Measurements from ENCODE around the gene RASAL1.

RASAL1 gene

DNA sequence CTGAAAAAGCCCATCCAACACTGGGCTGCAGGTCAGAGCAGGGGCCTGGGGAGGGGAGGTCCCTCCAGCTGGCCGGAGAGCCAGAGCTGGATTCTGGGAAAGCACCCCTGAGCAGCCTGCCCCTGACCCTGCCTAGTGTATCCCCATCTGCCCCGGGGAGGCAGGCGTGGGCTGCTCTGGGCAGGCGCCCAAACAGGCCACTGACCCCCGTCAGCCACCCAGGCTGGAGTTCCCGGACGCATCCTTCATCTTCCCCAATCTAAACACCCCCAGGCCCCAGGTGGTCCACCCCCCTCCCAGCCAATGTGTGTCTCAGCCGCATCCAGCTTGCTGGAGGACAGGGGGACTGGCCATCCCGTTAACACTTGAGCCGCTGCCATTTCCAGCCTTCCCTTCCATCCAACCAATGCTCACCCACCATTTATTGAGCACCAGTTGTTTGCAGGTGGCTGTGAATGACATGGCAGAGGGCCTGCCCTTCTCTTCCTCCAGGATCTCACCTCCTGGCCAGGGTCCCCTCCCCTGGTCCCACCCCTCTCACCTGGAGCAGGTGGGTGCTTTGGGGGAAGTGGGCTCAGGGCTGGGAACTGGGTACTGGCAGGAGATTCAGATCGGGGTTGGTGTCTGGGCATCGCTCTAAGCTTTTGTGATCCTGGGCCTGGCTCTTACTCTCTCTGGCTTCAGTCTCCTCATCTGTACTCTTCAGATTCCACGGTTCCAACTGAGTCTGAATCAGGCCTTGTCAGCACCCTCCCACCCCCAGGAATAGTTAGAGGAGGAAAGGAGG, 79.8 kb downstream of the RASAL1 start:
- DNase-seq = no peak

DNA sequence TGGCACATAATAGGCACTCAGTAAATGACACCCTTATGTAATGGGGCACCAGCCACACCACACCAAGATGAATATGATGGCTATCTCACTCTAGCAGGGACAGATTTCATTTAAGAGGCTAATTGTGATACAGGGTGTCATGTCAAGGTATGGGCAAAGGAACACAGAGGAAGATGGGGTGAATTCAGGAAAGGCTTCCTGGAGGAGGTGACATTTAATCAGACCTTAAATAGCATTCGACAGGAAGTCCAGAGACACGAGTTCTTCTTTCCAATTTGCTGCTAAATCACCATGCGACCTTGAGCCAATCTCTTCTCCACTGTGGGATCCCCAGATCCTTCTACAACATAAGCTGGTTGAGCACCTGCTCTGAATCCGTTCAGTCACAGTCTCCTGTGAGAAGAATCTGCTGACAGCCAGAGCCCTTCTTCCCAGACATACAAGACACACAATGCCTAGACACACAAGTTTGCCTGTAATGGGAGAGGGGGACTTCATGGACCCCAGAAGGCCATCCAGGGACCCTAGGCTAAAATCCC, 80.5 kb downstream of the RASAL1 start:
- DNase-seq = no peak

DNA sequence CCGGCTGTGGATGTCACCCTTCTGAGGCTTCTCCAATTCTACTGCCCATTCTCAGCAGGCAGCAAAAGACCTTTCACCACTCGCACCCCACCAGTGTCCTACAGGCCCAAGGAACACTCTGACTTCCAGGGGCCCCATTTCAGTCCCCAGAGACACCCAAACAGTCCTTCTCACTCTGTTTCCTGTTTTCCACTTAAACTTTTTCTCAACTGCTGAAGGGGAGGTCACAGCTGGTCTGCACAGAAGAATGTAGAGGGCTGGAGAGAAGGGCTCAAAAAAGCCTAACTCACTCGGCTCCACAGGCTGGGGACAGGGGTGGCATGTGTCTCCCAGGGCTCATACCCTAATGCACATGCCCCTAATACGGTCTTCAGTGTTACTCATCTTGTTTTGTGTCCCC, 83.2 kb downstream of the RASAL1 start:
- no peak for DNase-seq

DNA sequence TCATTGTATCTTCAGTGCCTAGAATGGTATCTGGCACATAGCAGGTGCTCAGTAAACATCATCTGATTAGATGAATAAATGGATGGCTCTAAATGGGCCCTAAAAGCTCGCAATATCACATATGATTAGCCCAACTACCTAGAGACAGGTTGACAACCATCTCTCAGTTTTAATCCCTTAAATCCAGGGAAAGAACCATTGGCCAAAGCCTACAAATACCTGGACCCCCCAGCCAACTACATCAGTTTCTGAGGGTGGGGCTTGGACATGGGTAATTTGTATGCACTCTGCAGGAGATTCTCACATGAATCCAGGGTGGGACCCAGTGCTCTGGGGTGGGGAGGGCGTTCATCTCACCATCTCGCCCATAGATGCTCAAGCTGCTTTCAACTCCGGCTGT, 83.8 kb downstream of the RASAL1 start:
- no peak for DNase-seq

DNA sequence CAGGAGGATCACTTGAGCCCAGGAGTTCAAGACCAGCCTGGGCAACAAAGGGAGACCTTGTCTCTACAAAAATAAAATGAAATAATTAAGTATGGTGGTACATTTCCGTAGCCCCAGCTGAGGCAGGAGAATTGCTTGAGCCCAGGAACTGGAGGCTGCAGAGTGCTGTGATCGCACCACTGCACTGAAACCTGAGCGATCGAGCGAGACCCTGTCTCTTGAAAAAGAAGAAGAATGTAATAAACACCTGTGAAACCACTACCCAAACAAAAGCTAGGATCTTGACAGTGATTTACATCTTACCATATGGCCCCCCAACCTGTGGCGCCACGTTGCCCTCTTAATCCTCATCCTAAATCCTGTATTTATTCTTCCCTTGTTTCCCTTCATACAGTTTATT, 84.8 kb downstream of the RASAL1 start:
- peak in 1 of 2 donors; percentile 38 for DNase-seq

DNA sequence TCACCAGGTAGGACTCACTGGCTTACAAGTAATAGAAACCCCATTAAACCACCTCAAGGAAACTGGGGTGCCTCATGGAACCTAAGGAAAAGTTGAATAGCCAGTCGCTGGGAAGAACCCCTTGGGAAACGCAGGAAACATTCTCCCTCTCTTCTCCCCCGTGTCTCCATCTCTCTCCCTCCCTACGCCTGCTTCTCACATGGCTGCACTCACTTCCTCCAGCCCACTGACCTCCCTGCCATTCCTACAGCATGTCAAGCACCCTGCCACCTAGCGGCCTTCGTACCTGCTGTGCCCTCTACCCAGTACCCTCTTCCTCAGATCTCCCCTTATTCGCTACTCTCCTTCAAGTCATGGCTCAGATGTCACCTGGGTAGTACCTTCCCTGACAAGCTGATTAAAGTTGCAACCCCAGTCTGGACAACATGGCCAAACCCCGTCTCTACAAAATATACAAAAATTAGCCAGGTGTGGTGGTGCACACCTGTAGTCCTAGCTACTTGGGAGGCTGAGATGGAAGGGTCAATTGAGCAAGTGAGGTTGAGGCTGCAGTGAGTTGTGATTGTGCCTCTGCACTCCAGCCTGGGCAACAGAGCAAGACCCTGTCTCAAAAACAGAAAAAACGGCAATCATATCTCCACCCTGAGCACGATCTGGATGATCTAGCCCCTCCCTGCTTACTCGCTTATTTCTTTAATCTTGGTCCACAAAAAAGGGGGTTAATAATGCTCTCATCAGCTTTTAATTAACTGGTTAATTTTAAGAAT, 85.4 kb downstream of the RASAL1 start:
- no peak for DNase-seq

All from CD4-positive, alpha-beta T cell treated with Interleukin-1 beta for 1 hour (primary cell).